ENCODE results near the gene GULP1.
A peak's percentile ranks its signal among the peaks of the same experiment; 100 is the strongest.

Gene GULP1

GRCh38 chr2:188435115-188435514, 143.4 kb downstream of the GULP1 start:
- ChIA-PET CTCF (interaction anchor here (0.5 kb wide), 2 partner anchors 41 to 69 kb away, joined by 3 to 4 read pairs; no protein-coding TSS in a partner anchor), POLR2A (no interaction called here)
- Histone ChIP-seq H3K36me3 (ENCODE audit: control insufficient read depth in 2 of 2, insufficient read depth in 1 of 2, low read length in 2 of 2) (no peaks in the 10 kb centered on the region), H3K4me3 (ENCODE audit: low read depth, low read length) (no peak overlapping the region), H3K4me1 (ENCODE audit: control insufficient read depth, insufficient read depth, low read length) (peaks cover 4% of the 10 kb centered on the region), H3K9me3 (ENCODE audit: control insufficient read depth, insufficient read depth, low read depth, low read length) (no peaks in the 10 kb centered on the region), H3K27ac (ENCODE audit: extremely low read depth, low read depth, low read length) (no peak overlapping the region)
- TF ChIP-seq SCRT2 (tag by site-specific recombination; IDR thresholded peaks at IDR 0.05) (peak; percentile 89), GFI1B (tag by site-specific recombination; IDR thresholded peaks at IDR 0.05) (no peak), ZNF398 (tag by site-specific recombination; IDR thresholded peaks at IDR 0.05) (no peak), ZNF350 (tag by site-specific recombination; IDR thresholded peaks at IDR 0.05) (no peak), ZSCAN5A (tag by site-specific recombination; IDR thresholded peaks at IDR 0.05) (no peak), ZNF112 (tag by site-specific recombination; IDR thresholded peaks at IDR 0.05) (no peak), SCRT1 (tag by site-specific recombination; IDR thresholded peaks at IDR 0.05; ENCODE audit: borderline replicate concordance) (peak; percentile 50; the same call in 1 of the 2 replicates)
- TF ChIP-seq, protein P1, sequence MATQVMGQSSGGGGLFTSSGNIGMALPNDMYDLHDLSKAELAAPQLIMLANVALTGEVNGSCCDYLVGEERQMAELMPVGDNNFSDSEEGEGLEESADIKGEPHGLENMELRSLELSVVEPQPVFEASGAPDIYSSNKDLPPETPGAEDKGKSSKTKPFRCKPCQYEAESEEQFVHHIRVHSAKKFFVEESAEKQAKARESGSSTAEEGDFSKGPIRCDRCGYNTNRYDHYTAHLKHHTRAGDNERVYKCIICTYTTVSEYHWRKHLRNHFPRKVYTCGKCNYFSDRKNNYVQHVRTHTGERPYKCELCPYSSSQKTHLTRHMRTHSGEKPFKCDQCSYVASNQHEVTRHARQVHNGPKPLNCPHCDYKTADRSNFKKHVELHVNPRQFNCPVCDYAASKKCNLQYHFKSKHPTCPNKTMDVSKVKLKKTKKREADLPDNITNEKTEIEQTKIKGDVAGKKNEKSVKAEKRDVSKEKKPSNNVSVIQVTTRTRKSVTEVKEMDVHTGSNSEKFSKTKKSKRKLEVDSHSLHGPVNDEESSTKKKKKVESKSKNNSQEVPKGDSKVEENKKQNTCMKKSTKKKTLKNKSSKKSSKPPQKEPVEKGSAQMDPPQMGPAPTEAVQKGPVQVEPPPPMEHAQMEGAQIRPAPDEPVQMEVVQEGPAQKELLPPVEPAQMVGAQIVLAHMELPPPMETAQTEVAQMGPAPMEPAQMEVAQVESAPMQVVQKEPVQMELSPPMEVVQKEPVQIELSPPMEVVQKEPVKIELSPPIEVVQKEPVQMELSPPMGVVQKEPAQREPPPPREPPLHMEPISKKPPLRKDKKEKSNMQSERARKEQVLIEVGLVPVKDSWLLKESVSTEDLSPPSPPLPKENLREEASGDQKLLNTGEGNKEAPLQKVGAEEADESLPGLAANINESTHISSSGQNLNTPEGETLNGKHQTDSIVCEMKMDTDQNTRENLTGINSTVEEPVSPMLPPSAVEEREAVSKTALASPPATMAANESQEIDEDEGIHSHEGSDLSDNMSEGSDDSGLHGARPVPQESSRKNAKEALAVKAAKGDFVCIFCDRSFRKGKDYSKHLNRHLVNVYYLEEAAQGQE (tag by site-specific recombination; IDR thresholded peaks at IDR 0.05) = no peak

GRCh38 chr2:188437537-188437936, 145.9 kb downstream of the GULP1 start:
- Histone ChIP-seq H3K9me3 (ENCODE audit: control insufficient read depth, insufficient read depth, low read depth, low read length) (no peaks in the 10 kb centered on the region), H3K4me1 (ENCODE audit: control insufficient read depth, insufficient read depth, low read length) (peaks cover 9% of the 10 kb centered on the region), H3K36me3 (ENCODE audit: control insufficient read depth in 2 of 2, insufficient read depth in 1 of 2, low read length in 2 of 2) (no peaks in the 10 kb centered on the region), H3K4me3 (ENCODE audit: low read depth, low read length) (no peak overlapping the region), H3K27ac (ENCODE audit: extremely low read depth, low read depth, low read length) (no peak overlapping the region)
- ChIA-PET CTCF (interaction anchor here (0.6 to 0.7 kb wide), 2 partner anchors 43 to 405 kb away, joined by 3 read pairs; no protein-coding TSS in a partner anchor), POLR2A (no interaction called here)
- TF ChIP-seq ZNF311 (tag by site-specific recombination; IDR thresholded peaks at IDR 0.05; ENCODE audit: borderline replicate concordance) = no peak
- peak; percentile 78 for TF ChIP-seq ZNF146 (tag by site-specific recombination; IDR thresholded peaks at IDR 0.05)
- TF ChIP-seq GFI1B (tag by site-specific recombination; IDR thresholded peaks at IDR 0.05) = no peak
- 0 out of 2 replicates have a peak, but pooled peaks have one; percentile 25 for TF ChIP-seq ZNF580 (tag by site-specific recombination; IDR thresholded peaks at IDR 0.05)

- POLR2A ChIA-PET = no interaction called here
- H3K27ac ChIP-seq (ENCODE audit: extremely low read depth, low read depth, low read length) = no peak overlapping the region
- TF ChIP-seq ZNF624 (tag by site-specific recombination; IDR thresholded peaks at IDR 0.05) (no peak), ZBTB7A (tag by site-specific recombination; IDR thresholded peaks at IDR 0.05; ENCODE audit: low read depth) (no peak), ZNF514 (tag by site-specific recombination; IDR thresholded peaks at IDR 0.05) (no peak), ZNF404 (tag by site-specific recombination; IDR thresholded peaks at IDR 0.05) (no peak), ZNF37A (tag by site-specific recombination; IDR thresholded peaks at IDR 0.05) (no peak), ZXDB (tag by site-specific recombination; IDR thresholded peaks at IDR 0.05) (no peak), GLIS1 (tag by site-specific recombination; IDR thresholded peaks at IDR 0.05) (no peak), HOXD13 (CRISPR knock-in tag; IDR thresholded peaks at IDR 0.05; ENCODE audit: borderline replicate concordance) (no peak), KLF1 (tag by site-specific recombination; IDR thresholded peaks at IDR 0.05) (no peak), HOXC10 (CRISPR knock-in tag; IDR thresholded peaks at IDR 0.05) (no peak), ZNF501 (tag by site-specific recombination; IDR thresholded peaks at IDR 0.05) (no peak), ZNF280D (tag by site-specific recombination; IDR thresholded peaks at IDR 0.05) (no peak)
Observed at GRCh38 chr2:188439986-188440385, 148.3 kb downstream of the GULP1 start.

More at GRCh38 chr2:188439986-188440385, 148.3 kb downstream of the GULP1 start:
- CTCF ChIA-PET = no interaction called here
- H3K36me3 ChIP-seq (ENCODE audit: control insufficient read depth in 2 of 2, insufficient read depth in 1 of 2, low read length in 2 of 2) = no peaks in the 10 kb centered on the region
- H3K4me1 ChIP-seq (ENCODE audit: control insufficient read depth, insufficient read depth, low read length) = peaks cover 12% of the 10 kb centered on the region
- no peak overlapping the region for H3K4me3 ChIP-seq (ENCODE audit: low read depth, low read length)
- H3K9me3 ChIP-seq (ENCODE audit: control insufficient read depth, insufficient read depth, low read depth, low read length) = no peaks in the 10 kb centered on the region

All from HEK293 (cell line).